Esophagus muscularis mucosa (tissue), 3 donors: ENCODE data around the gene ITGBL1.

Source experiments
- POLR2AphosphoS5 ChIP-seq, 2 donors: sonication (generic); formaldehyde crosslinking; IDR thresholded peaks; one replicate each; pipeline ENCODE4 v1.6.1; 2017; ENCODE audit warnings: antibody characterized with exemption in 2 of 2
- TF ChIP-seq, protein P1 (sequence below), 3 experiments: fragments of 200-600 bp in 2 of 3; fragments of 450-650 bp in 1 of 3; sonication (generic) in 2 of 3; IDR thresholded peaks; one replicate each; pipeline ENCODE4 v1.5.1; 2017 to 2019; ENCODE audit warnings: antibody characterized with exemption in 3 of 3, mild to moderate bottlenecking in 2 of 3, moderate library complexity in 1 of 3

DNA sequence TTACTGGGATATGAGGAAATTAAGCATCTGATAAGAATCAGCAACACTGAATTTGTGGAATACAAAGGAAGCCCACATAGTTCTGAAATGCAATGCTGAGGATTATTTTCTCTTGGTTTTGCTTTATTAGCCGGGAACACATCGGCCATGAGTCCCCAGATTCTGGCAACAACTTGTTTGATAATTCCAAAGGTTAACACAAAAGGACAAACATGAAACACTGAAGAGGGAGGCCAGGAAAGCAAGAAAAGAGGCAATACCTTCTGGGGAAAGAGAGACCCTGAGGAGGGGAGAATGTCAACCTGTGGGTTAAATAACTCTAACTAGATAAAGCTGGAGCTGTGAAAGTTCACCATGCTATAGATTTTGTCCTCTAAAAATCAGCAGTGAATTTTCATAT lies 285.9 kb downstream of the ITGBL1 start:
- no peak for TF ChIP-seq POLR2AphosphoS5 (IDR thresholded peaks at IDR 0.05)
- TF ChIP-seq, protein P1, sequence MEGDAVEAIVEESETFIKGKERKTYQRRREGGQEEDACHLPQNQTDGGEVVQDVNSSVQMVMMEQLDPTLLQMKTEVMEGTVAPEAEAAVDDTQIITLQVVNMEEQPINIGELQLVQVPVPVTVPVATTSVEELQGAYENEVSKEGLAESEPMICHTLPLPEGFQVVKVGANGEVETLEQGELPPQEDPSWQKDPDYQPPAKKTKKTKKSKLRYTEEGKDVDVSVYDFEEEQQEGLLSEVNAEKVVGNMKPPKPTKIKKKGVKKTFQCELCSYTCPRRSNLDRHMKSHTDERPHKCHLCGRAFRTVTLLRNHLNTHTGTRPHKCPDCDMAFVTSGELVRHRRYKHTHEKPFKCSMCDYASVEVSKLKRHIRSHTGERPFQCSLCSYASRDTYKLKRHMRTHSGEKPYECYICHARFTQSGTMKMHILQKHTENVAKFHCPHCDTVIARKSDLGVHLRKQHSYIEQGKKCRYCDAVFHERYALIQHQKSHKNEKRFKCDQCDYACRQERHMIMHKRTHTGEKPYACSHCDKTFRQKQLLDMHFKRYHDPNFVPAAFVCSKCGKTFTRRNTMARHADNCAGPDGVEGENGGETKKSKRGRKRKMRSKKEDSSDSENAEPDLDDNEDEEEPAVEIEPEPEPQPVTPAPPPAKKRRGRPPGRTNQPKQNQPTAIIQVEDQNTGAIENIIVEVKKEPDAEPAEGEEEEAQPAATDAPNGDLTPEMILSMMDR (IDR thresholded peaks at IDR 0.05): no peak
